Measurements from ENCODE around the gene TNFRSF19. TPM values are rescaled to one million over a fixed set of nuclear protein-coding genes. Genes with fewer than 3 reads are reported as not detected.
"Not testable (repeated sequence)": the region's sequence is repeated elsewhere in the genome, so short reads cannot be mapped to it uniquely, and the experiment has no call there.

The TNFRSF19 gene
- total and polyA plus RNA-seq, 2 of the 13 experiments (the other 11 are each of a cell fraction or from before 2014, with no cell fraction given), result 75.3 to 77.7 TPM

- TF ChIP-seq, protein P1, sequence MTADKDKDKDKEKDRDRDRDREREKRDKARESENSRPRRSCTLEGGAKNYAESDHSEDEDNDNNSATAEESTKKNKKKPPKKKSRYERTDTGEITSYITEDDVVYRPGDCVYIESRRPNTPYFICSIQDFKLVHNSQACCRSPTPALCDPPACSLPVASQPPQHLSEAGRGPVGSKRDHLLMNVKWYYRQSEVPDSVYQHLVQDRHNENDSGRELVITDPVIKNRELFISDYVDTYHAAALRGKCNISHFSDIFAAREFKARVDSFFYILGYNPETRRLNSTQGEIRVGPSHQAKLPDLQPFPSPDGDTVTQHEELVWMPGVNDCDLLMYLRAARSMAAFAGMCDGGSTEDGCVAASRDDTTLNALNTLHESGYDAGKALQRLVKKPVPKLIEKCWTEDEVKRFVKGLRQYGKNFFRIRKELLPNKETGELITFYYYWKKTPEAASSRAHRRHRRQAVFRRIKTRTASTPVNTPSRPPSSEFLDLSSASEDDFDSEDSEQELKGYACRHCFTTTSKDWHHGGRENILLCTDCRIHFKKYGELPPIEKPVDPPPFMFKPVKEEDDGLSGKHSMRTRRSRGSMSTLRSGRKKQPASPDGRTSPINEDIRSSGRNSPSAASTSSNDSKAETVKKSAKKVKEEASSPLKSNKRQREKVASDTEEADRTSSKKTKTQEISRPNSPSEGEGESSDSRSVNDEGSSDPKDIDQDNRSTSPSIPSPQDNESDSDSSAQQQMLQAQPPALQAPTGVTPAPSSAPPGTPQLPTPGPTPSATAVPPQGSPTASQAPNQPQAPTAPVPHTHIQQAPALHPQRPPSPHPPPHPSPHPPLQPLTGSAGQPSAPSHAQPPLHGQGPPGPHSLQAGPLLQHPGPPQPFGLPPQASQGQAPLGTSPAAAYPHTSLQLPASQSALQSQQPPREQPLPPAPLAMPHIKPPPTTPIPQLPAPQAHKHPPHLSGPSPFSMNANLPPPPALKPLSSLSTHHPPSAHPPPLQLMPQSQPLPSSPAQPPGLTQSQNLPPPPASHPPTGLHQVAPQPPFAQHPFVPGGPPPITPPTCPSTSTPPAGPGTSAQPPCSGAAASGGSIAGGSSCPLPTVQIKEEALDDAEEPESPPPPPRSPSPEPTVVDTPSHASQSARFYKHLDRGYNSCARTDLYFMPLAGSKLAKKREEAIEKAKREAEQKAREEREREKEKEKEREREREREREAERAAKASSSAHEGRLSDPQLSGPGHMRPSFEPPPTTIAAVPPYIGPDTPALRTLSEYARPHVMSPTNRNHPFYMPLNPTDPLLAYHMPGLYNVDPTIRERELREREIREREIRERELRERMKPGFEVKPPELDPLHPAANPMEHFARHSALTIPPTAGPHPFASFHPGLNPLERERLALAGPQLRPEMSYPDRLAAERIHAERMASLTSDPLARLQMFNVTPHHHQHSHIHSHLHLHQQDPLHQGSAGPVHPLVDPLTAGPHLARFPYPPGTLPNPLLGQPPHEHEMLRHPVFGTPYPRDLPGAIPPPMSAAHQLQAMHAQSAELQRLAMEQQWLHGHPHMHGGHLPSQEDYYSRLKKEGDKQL (CRISPR knock-in tag; IDR thresholded peaks at IDR 0.05; ENCODE audit: low read depth), result peak; percentile 83; the same call in 1 of the 2 replicates
- TF ChIP-seq ETV5 (CRISPR knock-in tag; IDR thresholded peaks at IDR 0.05; ENCODE audit: borderline replicate concordance), result 0 out of 2 replicates have a peak, but pooled peaks have one; percentile 10
These were observed at the start of gene TNFRSF19 (continued) for GRCh38 chr13:23570099-23570920.

DNA sequence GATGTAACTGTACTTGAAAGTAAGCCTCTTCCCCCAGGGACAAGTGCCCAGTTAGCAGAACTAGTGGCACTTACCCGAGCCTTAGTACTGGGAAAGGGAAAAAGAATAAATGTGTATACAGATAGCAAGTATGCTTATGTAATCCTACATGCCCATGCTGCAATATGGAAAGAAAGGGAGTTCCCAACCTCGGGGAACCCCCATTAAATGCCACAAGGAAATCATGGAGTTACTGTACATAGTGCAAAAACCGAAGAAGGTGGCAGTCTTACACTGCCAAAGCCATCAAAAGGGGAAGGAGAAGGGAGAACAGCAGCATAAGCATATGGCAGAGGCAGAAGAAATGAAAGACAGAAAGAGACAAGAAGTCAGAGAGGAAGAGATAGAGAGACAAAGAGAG lies 40.3 kb upstream of the TNFRSF19 start:
- FAIRE-seq, result not testable (repeated sequence)

More for the DNA sequence above, 40.3 kb upstream of the TNFRSF19 start:
- H3K4me2 ChIP-seq (ENCODE audit: low read depth, low read length); in situ Hi-C loops (cut with HindIII; ENCODE audit: extremely low pct_ligation_motif_present, low pct_unique_long_range_greater_than_20kb); intact Hi-C loops (cut with micrococcal nuclease; ENCODE audit: unreplicated experiment); ATAC-seq; H3K4me1 ChIP-seq (ENCODE audit: insufficient read depth, low read length); H3K27me3 ChIP-seq (ENCODE audit: control insufficient read depth in 1 of 2, insufficient read depth in 2 of 2, low read length in 2 of 2); H3K9me3 ChIP-seq (ENCODE audit: low read length); H3K79me2 ChIP-seq (ENCODE audit: insufficient read depth, low read length); DNase-seq (ENCODE audit: low spot score); H2AFZ ChIP-seq (ENCODE audit: low read length); CTCF ChIA-PET (ENCODE audit: low intra/inter-chr PET ratio, low total read pairs); H4K20me1 ChIP-seq (ENCODE audit: insufficient read depth, low read length); H3K9ac ChIP-seq (ENCODE audit: insufficient read depth, low read depth, low read length); H3K36me3 ChIP-seq (replicated peaks in 1 of 2; ENCODE audit: control insufficient read depth in 1 of 2, insufficient read depth in 2 of 2, low read length in 2 of 2); BruUV-seq (replicated peaks); H3K4me3 ChIP-seq (replicated peaks in 1 of 3; ENCODE audit: insufficient read depth in 1 of 3, low read depth in 2 of 3, low read length in 3 of 3); POLR2A ChIA-PET; H3K27ac ChIP-seq (ENCODE audit: extremely low read length, insufficient read depth, low read length): not testable (repeated sequence)
- 6% methylated on average over 3 of the region's 3 CpGs for WGBS (ENCODE audit: low lambda C conversion rate)
